Testis (tissue), 2 donors: Measurements from ENCODE around the gene PARM1.

Experiments used
- CTCF ChIP-seq, 3 experiments: fragments of 450-650 bp in 2 of 3; fragments of 200-600 bp in 1 of 3; sonication (generic) in 1 of 3; IDR thresholded peaks; one replicate each; pipeline ENCODE4 v1.5.1; 2016 to 2019; ENCODE audit warnings: antibody characterized with exemption in 3 of 3, mild to moderate bottlenecking in 2 of 3, moderate library complexity in 1 of 3
- POLR2A ChIP-seq: fragments of 450-650 bp; IDR thresholded peaks from one replicate; pipeline ENCODE4 v1.6.1; 2017; ENCODE audit warnings: antibody characterized with exemption, mild to moderate bottlenecking, moderate library complexity

DNA sequence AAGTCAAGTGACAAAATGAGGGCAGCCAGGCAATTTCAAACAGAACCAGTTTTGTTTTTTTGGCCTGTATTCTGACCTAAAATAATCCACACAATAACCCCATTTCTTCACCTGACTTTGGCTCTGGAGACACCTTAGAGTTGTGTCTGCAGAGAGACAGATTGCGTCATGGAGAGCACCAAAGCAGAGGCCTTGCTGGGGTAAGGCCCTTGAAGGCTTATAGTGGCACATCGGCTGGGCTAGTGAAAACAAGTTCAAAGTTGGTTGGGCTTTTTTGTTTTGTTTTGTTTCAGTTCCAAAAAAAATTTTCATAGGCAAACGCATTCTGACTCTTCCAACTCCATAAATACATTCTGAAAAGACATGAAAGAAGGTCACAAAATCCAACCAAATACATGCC, 34.4 kb downstream of the PARM1 start:
- TF ChIP-seq CTCF (IDR thresholded peaks at IDR 0.05) (no peak), POLR2A (no peak)
